HFF-Myc (cell line): ENCODE data around the gene KCNMA1.

ENCODE experiments used
- DNase-seq: peaks from one replicate; pipeline ENCODE4 v3.0.0-alpha.2; 2011; ENCODE audit warnings: low read depth; ENCODE audit errors: extremely low read depth
- H3K4me3 ChIP-seq: replicated peaks from 2 replicates; pipeline ENCODE4 v1.5.1; 2011; ENCODE audit warnings: low read depth, mild to moderate bottlenecking, control low read depth, low read length
- CTCF ChIP-seq: IDR thresholded peaks from 2 replicates; pipeline ENCODE4 v1.5.1; 2012; ENCODE audit warnings: mild to moderate bottlenecking, low read depth, low read length, control low read depth; ENCODE audit errors: missing control alignments

KCNMA1 gene

GRCh38 chr10:77244746-77245145, 392.9 kb downstream of the KCNMA1 start:
- no peak for DNase-seq
- H3K4me3 ChIP-seq = no peak overlapping the region
- TF ChIP-seq CTCF = no peak

DNA sequence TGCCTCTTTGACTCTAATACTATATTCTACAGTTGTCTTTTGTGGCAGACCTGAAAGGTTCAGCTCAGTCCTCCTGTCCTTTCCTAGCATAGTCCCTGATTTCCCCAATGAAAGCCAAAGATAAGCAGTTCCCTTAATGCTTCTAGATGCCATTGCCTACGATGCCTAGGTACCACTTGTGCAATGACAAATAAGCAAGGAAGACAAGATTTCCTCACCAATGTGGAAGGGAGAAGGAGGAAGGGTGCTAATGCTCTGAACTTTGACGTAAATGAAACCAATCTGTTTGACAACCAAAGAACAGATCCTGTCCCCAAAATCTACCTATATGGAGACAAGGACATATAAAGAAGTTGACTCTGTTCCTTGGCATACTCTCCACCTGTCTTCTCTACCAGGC, 393.3 kb downstream of the KCNMA1 start:
- TF ChIP-seq CTCF = no peak
- H3K4me3 ChIP-seq = no peak overlapping the region
- no peak for DNase-seq

DNA sequence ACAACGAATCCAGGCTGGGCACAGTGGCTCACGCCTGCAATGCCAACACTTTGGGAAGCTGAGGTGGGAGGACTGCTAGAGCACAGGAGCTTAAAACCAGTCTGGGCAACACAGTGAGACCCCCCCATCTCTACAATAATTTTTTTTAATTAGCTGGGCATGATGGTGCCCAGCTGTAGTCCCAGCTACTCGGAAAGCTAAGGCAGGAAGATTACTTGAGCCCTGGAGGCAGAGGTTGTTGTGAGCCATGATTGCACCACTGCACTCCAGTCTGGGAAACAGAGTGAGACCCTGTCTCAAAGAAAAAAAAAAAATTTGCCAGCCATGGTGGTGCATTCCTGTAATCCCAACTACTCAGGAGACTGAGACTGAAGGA, 396.3 kb downstream of the KCNMA1 start:
- no peak overlapping the region for H3K4me3 ChIP-seq
- no peak for TF ChIP-seq CTCF
- no peak for DNase-seq

GRCh38 chr10:77240706-77241349, 396.8 kb downstream of the KCNMA1 start:
- no peak for DNase-seq
- no peak overlapping the region for H3K4me3 ChIP-seq

GRCh38 chr10:77240041-77240652, 397.5 kb downstream of the KCNMA1 start:
- TF ChIP-seq CTCF = no peak
- H3K4me3 ChIP-seq = no peak overlapping the region
- DNase-seq = no peak

More at GRCh38 chr10:77240706-77241349, 396.8 kb downstream of the KCNMA1 start:
- TF ChIP-seq CTCF = no peak

DNA sequence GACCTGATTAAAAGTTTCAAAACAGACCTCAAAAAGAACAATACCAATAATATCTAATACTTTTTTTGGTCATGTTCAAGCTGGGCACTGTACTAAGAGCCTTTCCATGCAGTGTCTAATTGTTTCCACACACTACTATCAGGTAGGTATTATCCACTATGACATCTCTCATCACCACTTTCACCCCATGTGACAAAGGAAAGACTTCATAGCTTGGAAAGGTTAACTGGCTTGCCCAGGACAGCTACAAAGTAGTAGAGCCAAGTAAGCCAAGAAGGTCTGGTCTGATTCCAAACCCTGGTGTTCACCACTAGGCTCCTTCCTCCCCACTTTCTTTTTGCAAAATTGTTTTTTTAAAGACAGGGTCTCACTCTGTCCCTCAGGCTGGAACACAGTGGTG, 400.5 kb downstream of the KCNMA1 start:
- TF ChIP-seq CTCF = no peak
- H3K4me3 ChIP-seq = no peak overlapping the region

More for the DNA sequence above, 400.5 kb downstream of the KCNMA1 start:
- no peak for DNase-seq
